ENCODE measurements around the gene ZNF35. TPM values are rescaled to one million over a fixed set of nuclear protein-coding genes. Genes with fewer than 3 reads are reported as not detected.

Gene ZNF35
- total RNA-seq, 4 donors from 2014 or later: 8.6 to 19.2 (median 12.5) TPM

GRCh38 chr3:44680921-44681455 lies 32.5 kb downstream of the ZNF35 start:
- Histone ChIP-seq H3K4me1 (peaks cover 0 to 5% of the 10 kb centered on the region in 2 donors), H3K9me3 (no peaks in the 10 kb centered on the region), H3K4me3 (replicated peaks in 1 of 3) (no peak overlapping the region), H3K36me3 (no peaks in the 10 kb centered on the region), H3K27me3 (no peaks in the 10 kb centered on the region), H3K27ac (no peak overlapping the region)
- WGBS, 2 donors: 96 to 97% methylated on average over 4 of the region's 4 CpGs
- no peak for DNase-seq
- intact Hi-C loops (cut with DNase I): no loop called here
- TF ChIP-seq CTCF (IDR thresholded peaks at IDR 0.05) (no peak), POLR2A (IDR thresholded peaks at IDR 0.05) (no peak)

- no peaks in the 10 kb centered on the region for H3K9me3 ChIP-seq
- H3K27me3 ChIP-seq: no peaks in the 10 kb centered on the region
- whole genome bisulfite sequencing, 2 donors: 93 to 99% methylated on average over 2 of the region's 2 CpGs
- H3K36me3 ChIP-seq: no peaks in the 10 kb centered on the region
- peaks cover 0 to 5% of the 10 kb centered on the region in 2 donors for H3K4me1 ChIP-seq
- intact Hi-C loops (cut with DNase I): no loop called here
- TF ChIP-seq CTCF (IDR thresholded peaks at IDR 0.05): no peak
- no peak for TF ChIP-seq POLR2A (IDR thresholded peaks at IDR 0.05)
- no peak overlapping the region for H3K27ac ChIP-seq
- DNase-seq: no peak
- no peak overlapping the region for H3K4me3 ChIP-seq (replicated peaks in 1 of 3)
Observed at GRCh38 chr3:44682182-44682896, 33.8 kb downstream of the ZNF35 start.

- peak; percentile 81 to 83 for DNase-seq
Observed at GRCh38 chr3:44685128-44685800, 36.7 kb downstream of the ZNF35 start.

GRCh38 chr3:44687898-44688297 lies 39.4 kb downstream of the ZNF35 start:
- no peak for TF ChIP-seq CTCF (IDR thresholded peaks at IDR 0.05)
- no peak for TF ChIP-seq POLR2A (IDR thresholded peaks at IDR 0.05)
- WGBS, 2 donors: 56 to 64% methylated on average over 1 of the region's 1 CpG
- Histone ChIP-seq H3K36me3 (no peaks in the 10 kb centered on the region), H3K4me1 (peaks cover 0 to 5% of the 10 kb centered on the region in 2 donors), H3K4me3 (replicated peaks in 1 of 3) (no peak overlapping the region), H3K27ac (no peak overlapping the region), H3K27me3 (no peaks in the 10 kb centered on the region), H3K9me3 (no peaks in the 10 kb centered on the region)
- no peak for DNase-seq
- intact Hi-C loops (cut with DNase I): no loop called here

More at GRCh38 chr3:44685128-44685800, 36.7 kb downstream of the ZNF35 start:
- Histone ChIP-seq H3K36me3 (no peaks in the 10 kb centered on the region), H3K27me3 (no peaks in the 10 kb centered on the region), H3K27ac (peak overlapping the region in 1 of 3 donors; percentile 31), H3K9me3 (no peaks in the 10 kb centered on the region), H3K4me3 (replicated peaks in 1 of 3) (peak overlapping the region; percentile 53 to 54 (median 54)), H3K4me1 (peaks cover 0 to 5% of the 10 kb centered on the region in 2 donors)
- WGBS, 2 donors: 3 to 4% methylated on average over 31 to 36 of the region's 48 CpGs
- TF ChIP-seq CTCF (IDR thresholded peaks at IDR 0.05) (no peak), POLR2A (IDR thresholded peaks at IDR 0.05) (peak in 1 of 2 donors; percentile 32)
- intact Hi-C loops (cut with DNase I): no loop called here

Other genes with a start within 250 kb of the ZNF35 start
- 1 to 10 TPM; 9.0 to 9.9 (median 9.2) TPM for gene ZNF445, start 171.1 kb upstream of the ZNF35 start, total RNA-seq
- gene ZKSCAN7, start 93.5 kb upstream of the ZNF35 start, total RNA-seq: 10 to 100 TPM in 2 of 4 donors, 1 to 10 TPM in 2; 6.1 to 12.0 (median 10.0) TPM
- 1 to 10 TPM; 2.8 to 9.2 (median 5.4) TPM for gene ZNF660, start 63.8 kb upstream of the ZNF35 start, total RNA-seq
- gene ZNF197, start 23.7 kb upstream of the ZNF35 start, total RNA-seq: 10 to 100 TPM; 17.4 to 39.2 (median 26.9) TPM
- gene ZNF502, start 63.9 kb downstream of the ZNF35 start, total RNA-seq: 10 to 100 TPM in 1 of 4 donors, 1 to 10 TPM in 3; 6.4 to 11.1 (median 8.2) TPM
- gene ZNF501, start 80.9 kb downstream of the ZNF35 start, total RNA-seq: 10 to 100 TPM in 1 of 4 donors, 1 to 10 TPM in 3; 2.8 to 15.9 (median 4.6) TPM
- 10 to 100 TPM; 28.4 to 38.7 (median 30.4) TPM for gene KIAA1143, start 112.9 kb downstream of the ZNF35 start, total RNA-seq
- gene KIF15, start 113.1 kb downstream of the ZNF35 start, total RNA-seq: 1 to 10 TPM in 1 of 4 donors, under 1 TPM in 2, not detected in 1; 0.15 to 1.8 (median 0.33) TPM
- 10 to 100 TPM; 12.2 to 48.6 (median 27.9) TPM for gene TMEM42, start 213.2 kb downstream of the ZNF35 start, total RNA-seq
- gene TGM4, start 225.9 kb downstream of the ZNF35 start, total RNA-seq: under 1 TPM in 2 of 4 donors, not detected in 2; 0.13 to 0.33 TPM